ENCODE data around the gene CSAG1.
"Not testable (repeated sequence)": the region's sequence is repeated elsewhere in the genome, so short reads cannot be mapped to it uniquely, and the experiment has no call there.

CSAG1 gene

GRCh38 chrX:152697952-152698931, 35.3 kb downstream of the CSAG1 start, which contains the start of gene MAGEA3:
MAGEA3 (plus strand) TSS chrX:152698794; CDS start chrX:152700833, 2,039 bp downstream.
- ATAC-seq, result not testable (repeated sequence)

- not testable (repeated sequence) for ATAC-seq
These were observed 52.5 kb downstream of the CSAG1 start for GRCh38 chrX:152681012-152681411.
